K562 (cell line): ENCODE results near the gene TPI1. TPM values are rescaled to one million over a fixed set of nuclear protein-coding genes. Genes with fewer than 3 reads are reported as not detected.

Source experiments
- ASH1L ChIP-seq: fragments of 450-650 bp; IDR thresholded peaks from 2 replicates; pipeline ENCODE4 v1.6.1; 2018; ENCODE audit warnings: borderline replicate concordance, mild to moderate bottlenecking, low read depth; ENCODE audit not compliant: partially characterized antibody
- ATF6 ChIP-seq: sonication (generic); formaldehyde crosslinking; IDR thresholded peaks from 2 replicates; pipeline ENCODE4 v1.4.0; 2020; ENCODE audit warnings: mild to moderate bottlenecking, missing genetic modification reagents
- E4F1 ChIP-seq: fragments of 250-450 bp; sonication (Bioruptor Pico); IDR thresholded peaks from 2 replicates; pipeline ENCODE4 v1.5.0; 2021; ENCODE audit warnings: mild to moderate bottlenecking, borderline replicate concordance
- EP400 ChIP-seq: fragments of 450-650 bp; IDR thresholded peaks from 2 replicates; pipeline ENCODE4 v1.6.1; 2017; ENCODE audit warnings: antibody characterized with exemption, mild to moderate bottlenecking, moderate library complexity
- FOXP4 ChIP-seq: sonication (generic); formaldehyde crosslinking; IDR thresholded peaks from 2 replicates; pipeline ENCODE4 v1.8.0; 2022; ENCODE audit warnings: mild to moderate bottlenecking, missing genetic modification reagents, borderline replicate concordance
- GABPB1 ChIP-seq: sonication (generic); formaldehyde crosslinking; IDR thresholded peaks from 2 replicates; pipeline ENCODE4 v1.8.0; 2022; ENCODE audit warnings: mild to moderate bottlenecking, missing genetic modification reagents
- KLF1 ChIP-seq: fragments of 450-650 bp; IDR thresholded peaks from 2 replicates; pipeline ENCODE4 v1.6.1; 2016; ENCODE audit warnings: missing genetic modification characterization, missing compliant biosample characterization
- MBD2 ChIP-seq: sonication (generic); IDR thresholded peaks from 2 replicates; pipeline ENCODE4 v1.6.1; 2016; ENCODE audit warnings: low read depth, borderline replicate concordance
- POLR2G ChIP-seq: fragments of 200-400 bp; formaldehyde crosslinking; IDR thresholded peaks from 2 replicates; pipeline ENCODE4 v1.6.1; 2017; ENCODE audit warnings: low read depth, mild to moderate bottlenecking, antibody characterized with exemption, low read length, moderate library complexity
- POLR2H ChIP-seq: IDR thresholded peaks from 2 replicates; pipeline ENCODE4 v1.6.1; 2016; ENCODE audit warnings: missing genetic modification characterization, low read depth, mild to moderate bottlenecking, control low read depth, missing compliant biosample characterization, moderate library complexity
- RBM25 ChIP-seq: fragments of 200-400 bp; formaldehyde crosslinking; IDR thresholded peaks from 2 replicates; pipeline ENCODE4 v1.6.1; 2018; ENCODE audit warnings: low read length, low read depth, moderate library complexity; ENCODE audit not compliant: severe bottlenecking
- RNF2 ChIP-seq: sonication (generic); IDR thresholded peaks from 2 replicates; pipeline ENCODE4 v1.6.1; 2016
- SIN3B ChIP-seq: fragments of 450-650 bp; IDR thresholded peaks from 2 replicates; pipeline ENCODE4 v1.6.1; 2017; ENCODE audit warnings: low read depth, mild to moderate bottlenecking, moderate library complexity
- ZBTB2 ChIP-seq: fragments of 450-650 bp; IDR thresholded peaks from 2 replicates; pipeline ENCODE4 v1.6.1; 2016; ENCODE audit warnings: antibody characterized with exemption
- ZNF184 ChIP-seq: sonication (generic); formaldehyde crosslinking; IDR thresholded peaks from 2 replicates; pipeline ENCODE4 v1.5.0; 2020; ENCODE audit warnings: missing genetic modification reagents
- polyA plus RNA-seq, 8 experiments: library from polyadenylated mRNA; depleted of rRNA in 4 of 8; stranded (reverse) in 5 of 8; unstranded in 3 of 8; fragments of >200 nt; fragmentation: Nextera tagmentation in 2 of 8; fragmentation: Illumina TruSeq in 1 of 8; extraction: Ambion mirVana in 2 of 8; extraction: Trizol in 1 of 8; gene quantifications; 2 replicates each; pipeline versions ENCODE4 v1.2.1 to v1.2.3, GENCODE V29; 2011 to 2014; ENCODE audit warnings: inconsistent platforms in 1 of 8, missing spikeins in 1 of 8
- total RNA-seq, 7 experiments: library from RNA; depleted of rRNA in 6 of 7; stranded (reverse); fragments of >200 nt in 6 of 7; fragmentation: Illumina TruSeq in 2 of 7; extraction: Trizol in 2 of 7; gene quantifications; 2 replicates each; pipeline versions ENCODE4 v1.2.1 to v1.2.3, GENCODE V29; 2011 to 2021; ENCODE audit warnings: low replicate concordance in 1 of 7
- TF ChIP-seq, protein P1 (sequence below): sonication (generic); formaldehyde crosslinking; IDR thresholded peaks from 2 replicates; pipeline ENCODE4 v1.9.0; 2022; ENCODE audit warnings: mild to moderate bottlenecking, missing genetic modification reagents
- TF ChIP-seq, protein P2 (sequence below): sonication (generic); formaldehyde crosslinking; IDR thresholded peaks from 2 replicates; pipeline ENCODE4 v1.8.1; 2023; ENCODE audit warnings: mild to moderate bottlenecking, missing genetic modification reagents

The TPI1 gene
- total and polyA plus RNA-seq, 9 of the 15 experiments (the other 6 are each of a cell fraction or from before 2014, with no cell fraction given), result 662 to 4,971 (median 892) TPM

GRCh38 chr12:6851153-6851920 lies 16.0 kb upstream of the TPI1 start, which contains the start of gene CDCA3 (continued):
- TF ChIP-seq ATF6 (CRISPR knock-in tag) (0 out of 2 replicates have a peak, but pooled peaks have one; percentile 63), RNF2 (peak; percentile 61; the same call in 1 of the 2 replicates), KLF1 (tag) (no peak), POLR2H (tag) (peak; percentile 86), GABPB1 (CRISPR knock-in tag) (0 out of 2 replicates have a peak, but pooled peaks have one; percentile 30), MBD2 (peak; percentile 94), ASH1L (peak; percentile 91), EP400 (peak; percentile 94), RBM25 (peak; percentile 97), E4F1 (CRISPR knock-in tag) (no peak), POLR2G (peak; percentile 60), SIN3B (0 out of 2 replicates have a peak, but pooled peaks have one; percentile 51), FOXP4 (CRISPR knock-in tag) (no peak), ZNF184 (CRISPR knock-in tag) (no peak), ZBTB2 (no peak)
- TF ChIP-seq, protein P1, sequence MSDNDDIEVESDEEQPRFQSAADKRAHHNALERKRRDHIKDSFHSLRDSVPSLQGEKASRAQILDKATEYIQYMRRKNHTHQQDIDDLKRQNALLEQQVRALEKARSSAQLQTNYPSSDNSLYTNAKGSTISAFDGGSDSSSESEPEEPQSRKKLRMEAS (CRISPR knock-in tag), result peak; percentile 65; the same call in 1 of the 2 replicates
- TF ChIP-seq, protein P2, sequence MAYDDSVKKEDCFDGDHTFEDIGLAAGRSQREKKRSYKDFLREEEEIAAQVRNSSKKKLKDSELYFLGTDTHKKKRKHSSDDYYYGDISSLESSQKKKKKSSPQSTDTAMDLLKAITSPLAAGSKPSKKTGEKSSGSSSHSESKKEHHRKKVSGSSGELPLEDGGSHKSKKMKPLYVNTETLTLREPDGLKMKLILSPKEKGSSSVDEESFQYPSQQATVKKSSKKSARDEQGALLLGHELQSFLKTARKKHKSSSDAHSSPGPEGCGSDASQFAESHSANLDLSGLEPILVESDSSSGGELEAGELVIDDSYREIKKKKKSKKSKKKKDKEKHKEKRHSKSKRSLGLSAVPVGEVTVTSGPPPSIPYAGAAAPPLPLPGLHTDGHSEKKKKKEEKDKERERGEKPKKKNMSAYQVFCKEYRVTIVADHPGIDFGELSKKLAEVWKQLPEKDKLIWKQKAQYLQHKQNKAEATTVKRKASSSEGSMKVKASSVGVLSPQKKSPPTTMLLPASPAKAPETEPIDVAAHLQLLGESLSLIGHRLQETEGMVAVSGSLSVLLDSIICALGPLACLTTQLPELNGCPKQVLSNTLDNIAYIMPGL (CRISPR knock-in tag), result no peak
